ENCODE data around the gene WLS.

- TF ChIP-seq CTCF (IDR thresholded peaks at IDR 0.05) (no peak), EP300 (IDR thresholded peaks at IDR 0.05) (no peak)
These were observed 26.4 kb downstream of the WLS start for GRCh38 chr1:68205794-68206358.

All from ovary (tissue), 3 donors.